NCI-H1105 (cell line): Measurements from ENCODE around the gene CEACAM18.
"Not testable (repeated sequence)": the region's sequence is repeated elsewhere in the genome, so short reads cannot be mapped to it uniquely, and the experiment has no call there.

Experiments used
- DNase-seq: peaks from one replicate; lab custom pipeline; 2025; lab: John Stamatoyannopoulos, UW

The CEACAM18 gene

GRCh38 chr19:51493776-51494175 is 15.4 kb downstream of the CEACAM18 start:
- no peak for DNase-seq

GRCh38 chr19:51497666-51498065 is 19.3 kb downstream of the CEACAM18 start:
- DNase-seq: no peak

GRCh38 chr19:51500931-51501330 is 22.6 kb downstream of the CEACAM18 start:
- not testable (repeated sequence) for DNase-seq

- no peak for DNase-seq
Measured at GRCh38 chr19:51501594-51502263, 23.4 kb downstream of the CEACAM18 start, which contains the start of gene SIGLEC12. SIGLEC12 (minus strand) TSS chr19:51501800; CDS start chr19:51501733, 67 bp downstream.

- DNase-seq: no peak
Measured at GRCh38 chr19:51503286-51503817, 25.0 kb downstream of the CEACAM18 start.

GRCh38 chr19:51503896-51504295 is 25.6 kb downstream of the CEACAM18 start:
- DNase-seq: no peak

GRCh38 chr19:51505904-51506303 is 27.6 kb downstream of the CEACAM18 start:
- DNase-seq: no peak

- DNase-seq: no peak
Measured at GRCh38 chr19:51507192-51507591, 28.9 kb downstream of the CEACAM18 start.

GRCh38 chr19:51507640-51508058 is 29.3 kb downstream of the CEACAM18 start:
- no peak for DNase-seq

- DNase-seq: no peak
Measured at GRCh38 chr19:51508059-51508733, 29.9 kb downstream of the CEACAM18 start.

- no peak for DNase-seq
Measured at GRCh38 chr19:51509823-51510660, 31.7 kb downstream of the CEACAM18 start.

- DNase-seq: no peak
Measured at GRCh38 chr19:51511353-51511752, 33.0 kb downstream of the CEACAM18 start.

GRCh38 chr19:51513968-51514367 is 35.6 kb downstream of the CEACAM18 start:
- DNase-seq: no peak

- peak; percentile 19 for DNase-seq
Measured at GRCh38 chr19:51514866-51515481, 36.6 kb downstream of the CEACAM18 start.

- DNase-seq: no peak
Measured at GRCh38 chr19:51520728-51521127, 42.4 kb downstream of the CEACAM18 start.

GRCh38 chr19:51521357-51521756 is 43.0 kb downstream of the CEACAM18 start:
- no peak for DNase-seq

GRCh38 chr19:51521781-51522180 is 43.4 kb downstream of the CEACAM18 start:
- DNase-seq: no peak

- no peak for DNase-seq
Measured at GRCh38 chr19:51524666-51525264, 46.4 kb downstream of the CEACAM18 start.

GRCh38 chr19:51525651-51526050 is 47.3 kb downstream of the CEACAM18 start:
- no peak for DNase-seq

GRCh38 chr19:51529301-51529700 is 51.0 kb downstream of the CEACAM18 start:
- DNase-seq: no peak

GRCh38 chr19:51530616-51531015 is 52.3 kb downstream of the CEACAM18 start:
- no peak for DNase-seq
